Neural progenitor cell (in vitro differentiated cells): Measurements from ENCODE around the gene NRAS.

Source experiments
- CTCF ChIP-seq: fragments of 200-600 bp; sonication (generic); IDR thresholded peaks from 2 replicates; pipeline ENCODE4 v1.5.1; 2017; ENCODE audit warnings: antibody characterized with exemption, mild to moderate bottlenecking
- EZH2 ChIP-seq: fragments of 200-600 bp; sonication (generic); IDR thresholded peaks from 2 replicates; pipeline ENCODE4 v1.6.1; 2017; ENCODE audit warnings: antibody characterized with exemption, mild to moderate bottlenecking, moderate library complexity

GRCh38 chr1:114720492-114720891, 3.9 kb upstream of the NRAS start:
- TF ChIP-seq CTCF (no peak), EZH2 (no peak)
